Cardiac muscle cell (in vitro differentiated cells and primary cell): Measurements from ENCODE around the gene R3HCC1L. TPM values are rescaled to one million over a fixed set of nuclear protein-coding genes. Genes with fewer than 3 reads are reported as not detected.

Experiments
- DNase-seq, 2 donors: peaks; one replicate each; pipeline versions ENCODE4 v3.0.0 to v3.0.0-alpha.2; 2010 to 2017; ENCODE audit warnings: low read depth in 1 of 2, low spot score in 1 of 2
- H3K27ac ChIP-seq: fragments of 200-600 bp; sonication (generic); 2 replicates; pipeline ENCODE4 v1.5.1; 2016
- H3K27me3 ChIP-seq: fragments of 200-600 bp; sonication (generic); 2 replicates; pipeline ENCODE4 v1.6.0; 2016; ENCODE audit warnings: control low read depth
- H3K36me3 ChIP-seq: fragments of 200-600 bp; sonication (generic); 2 replicates; pipeline ENCODE4 v1.5.1; 2016; ENCODE audit warnings: control low read depth
- H3K4me1 ChIP-seq: fragments of 200-600 bp; sonication (generic); 2 replicates; pipeline ENCODE4 v1.8.1; 2017; ENCODE audit warnings: low read depth, mild to moderate bottlenecking, mixed run types
- H3K4me3 ChIP-seq: fragments of 200-600 bp; sonication (generic); 2 replicates; pipeline ENCODE4 v1.5.1; 2016; ENCODE audit warnings: mild to moderate bottlenecking
- H3K9me3 ChIP-seq: fragments of 200-600 bp; sonication (generic); 2 replicates; pipeline ENCODE4 v1.5.1; 2017; ENCODE audit warnings: low read depth, mild to moderate bottlenecking, control low read depth
- CTCF ChIP-seq: IDR thresholded peaks from 2 replicates; pipeline ENCODE4 v1.5.1; 2012; ENCODE audit warnings: low read depth, mild to moderate bottlenecking, low read length
- polyA plus RNA-seq: library from polyadenylated mRNA; unstranded; fragments of >200 nt; fragmentation: Nextera tagmentation; extraction: Ambion mirVana; gene quantifications from 2 replicates; pipeline ENCODE4 v1.2.1, GENCODE V29; 2016
- total RNA-seq: library from RNA; depleted of rRNA; stranded (reverse); fragments of >200 nt; gene quantifications from 2 replicates; pipeline ENCODE4 v1.2.3, GENCODE V29; 2016

Gene R3HCC1L
- total and polyA plus RNA-seq, 2 experiments from 2014 or later, result 15.8 to 16.9 TPM

- TF ChIP-seq CTCF, result no peak
Measured at GRCh38 chr10:98259606-98260315, 125.3 kb downstream of the R3HCC1L start.

GRCh38 chr10:98260350-98260749 is 125.9 kb downstream of the R3HCC1L start:
- no peaks in the 10 kb centered on the region for H3K36me3 ChIP-seq
- TF ChIP-seq CTCF, result no peak
- no peaks in the 10 kb centered on the region for H3K4me1 ChIP-seq
- no peak for DNase-seq
- H3K27ac ChIP-seq, result no peak overlapping the region
- no peaks in the 10 kb centered on the region for H3K27me3 ChIP-seq
- H3K4me3 ChIP-seq, result no peak overlapping the region
- no peaks in the 10 kb centered on the region for H3K9me3 ChIP-seq

More at GRCh38 chr10:98259606-98260315, 125.3 kb downstream of the R3HCC1L start:
- DNase-seq, result no peak
- Histone ChIP-seq H3K27me3 (no peaks in the 10 kb centered on the region), H3K4me3 (no peak overlapping the region), H3K4me1 (no peaks in the 10 kb centered on the region), H3K36me3 (no peaks in the 10 kb centered on the region), H3K9me3 (no peaks in the 10 kb centered on the region), H3K27ac (no peak overlapping the region)

GRCh38 chr10:98260752-98261151 is 126.3 kb downstream of the R3HCC1L start:
- no peak for DNase-seq
- TF ChIP-seq CTCF, result no peak
- Histone ChIP-seq H3K36me3 (no peaks in the 10 kb centered on the region), H3K27me3 (no peaks in the 10 kb centered on the region), H3K27ac (no peak overlapping the region), H3K4me1 (no peaks in the 10 kb centered on the region), H3K9me3 (no peaks in the 10 kb centered on the region), H3K4me3 (no peak overlapping the region)

GRCh38 chr10:98261436-98262277 is 127.2 kb downstream of the R3HCC1L start:
- Histone ChIP-seq H3K4me3 (no peak overlapping the region), H3K27ac (no peak overlapping the region), H3K9me3 (no peaks in the 10 kb centered on the region), H3K4me1 (peaks cover 6% of the 10 kb centered on the region), H3K27me3 (no peaks in the 10 kb centered on the region), H3K36me3 (no peaks in the 10 kb centered on the region)
- DNase-seq, result no peak
- no peak for TF ChIP-seq CTCF

- Histone ChIP-seq H3K27me3 (no peaks in the 10 kb centered on the region), H3K9me3 (no peaks in the 10 kb centered on the region), H3K36me3 (no peaks in the 10 kb centered on the region), H3K27ac (no peak overlapping the region), H3K4me1 (peaks cover 7% of the 10 kb centered on the region), H3K4me3 (no peak overlapping the region)
- peak; percentile 36 for TF ChIP-seq CTCF
- peak; percentile 46 to 55 for DNase-seq
Measured at GRCh38 chr10:98262571-98262970, 128.1 kb downstream of the R3HCC1L start.
